ENCODE data around the gene GALNT2.

GRCh38 chr1:230067871-230068620, 1.0 kb downstream of the GALNT2 start:
- TF ChIP-seq CTCF (IDR thresholded peaks at IDR 0.05; ENCODE audit: low read length) (peak; percentile 18; the same call in 1 of the 2 replicates), EZH2 (optimal IDR thresholded peaks at IDR 0.05; ENCODE audit: low read depth, low read length) (no peak)

All from MM.1S (cell line).